GM19397 (cell line): ENCODE measurements around the gene TBX6.

Experiments used
- ATAC-seq: cut with Tn5 transposase; IDR thresholded peaks from one replicate; pipeline ENCODE4 v1.9.1; 2021; ENCODE audit warnings: mild to moderate bottlenecking, moderate library complexity; ENCODE audit not compliant: unreplicated experiment

The TBX6 gene

DNA sequence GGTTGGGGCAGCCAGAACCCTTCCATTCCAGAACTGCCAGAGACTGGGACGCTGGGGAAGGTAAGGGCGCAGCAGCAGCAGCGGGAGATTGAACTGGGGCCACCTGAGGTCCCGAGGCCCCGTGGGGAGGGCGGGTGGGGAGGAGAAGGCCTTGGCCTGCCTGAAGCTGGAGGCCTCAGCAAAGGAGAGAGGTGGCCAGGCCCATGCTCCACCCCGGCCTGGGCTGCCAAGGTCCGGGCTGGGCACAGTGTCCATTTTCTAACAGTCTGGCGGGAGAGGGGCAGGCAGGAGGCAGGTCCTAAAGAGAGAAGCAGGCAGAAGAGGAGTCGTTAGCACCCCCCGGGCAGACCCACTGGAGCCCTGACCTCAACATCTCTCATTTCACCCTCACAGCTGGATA is 22.7 kb upstream of the TBX6 start:
- no peak for ATAC-seq

DNA sequence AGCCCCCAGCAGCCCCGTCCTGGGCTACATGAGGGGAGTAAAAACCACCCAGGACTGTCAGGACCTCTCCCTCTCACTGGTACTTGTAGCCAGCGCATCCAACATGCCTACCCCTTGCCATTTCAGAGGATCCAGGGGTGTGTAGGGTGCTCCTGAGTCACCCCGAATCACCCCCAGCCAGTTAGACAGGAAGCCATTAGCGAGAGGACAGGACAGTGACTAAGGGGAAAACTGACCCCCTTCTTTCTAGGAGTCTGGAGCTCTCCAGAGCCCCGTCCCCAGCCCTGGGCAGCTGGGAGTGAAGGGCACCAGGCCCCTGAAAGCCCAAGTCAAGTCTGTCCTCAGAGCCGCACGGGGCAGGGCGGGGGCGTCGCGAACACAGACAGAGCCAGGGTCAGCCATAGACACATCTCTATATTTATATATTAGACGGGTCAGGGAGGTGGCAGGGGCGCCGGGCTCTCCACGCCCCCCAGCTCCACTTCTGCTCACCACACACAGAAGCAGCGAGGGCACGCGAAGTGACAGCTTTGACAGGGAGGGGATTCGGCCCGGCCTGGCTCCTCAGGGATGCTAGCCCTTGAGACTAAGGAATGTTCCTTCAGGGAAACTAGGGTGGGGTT is 22.1 kb upstream of the TBX6 start:
- ATAC-seq = no peak

DNA sequence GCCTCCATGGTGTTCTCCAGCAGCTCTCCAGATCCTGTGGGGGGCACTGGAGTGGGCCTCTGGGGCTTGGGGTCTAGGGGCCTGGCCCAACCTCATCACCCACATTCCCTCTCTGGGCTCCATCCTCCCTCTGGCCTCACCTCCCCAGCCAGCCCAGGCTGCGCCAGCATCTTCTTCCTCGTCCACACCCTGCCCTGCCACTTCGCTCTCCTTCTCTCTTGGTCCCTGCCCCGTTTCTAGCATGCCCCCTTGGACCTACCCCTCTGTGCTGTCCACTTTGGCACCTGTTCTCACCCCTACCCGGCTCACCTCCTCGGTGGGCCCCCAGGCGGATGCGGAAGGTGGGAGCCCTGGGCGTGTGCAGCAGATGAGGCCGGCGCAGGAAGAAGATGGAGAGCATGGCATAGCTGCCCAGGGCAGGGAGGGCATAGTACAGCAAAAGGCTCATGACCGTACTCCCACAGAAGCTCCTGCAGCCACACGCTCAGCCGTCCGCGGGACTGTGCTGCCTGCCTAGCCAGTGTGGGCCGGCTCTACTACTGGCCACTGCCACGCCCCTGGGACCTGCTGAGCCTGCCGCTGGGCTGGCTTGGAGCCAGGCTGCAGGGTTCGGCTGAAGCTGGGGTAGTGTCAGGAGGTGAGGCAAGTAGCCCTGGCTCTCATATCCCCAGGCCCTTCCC is 21.4 kb upstream of the TBX6 start, which contains the start of gene GDPD3:
TSS of gene GDPD3 (minus strand) at position 507 of the 680 bp plus-strand sequence. CDS start at position 448, 59 bp downstream.
- no peak for ATAC-seq

DNA sequence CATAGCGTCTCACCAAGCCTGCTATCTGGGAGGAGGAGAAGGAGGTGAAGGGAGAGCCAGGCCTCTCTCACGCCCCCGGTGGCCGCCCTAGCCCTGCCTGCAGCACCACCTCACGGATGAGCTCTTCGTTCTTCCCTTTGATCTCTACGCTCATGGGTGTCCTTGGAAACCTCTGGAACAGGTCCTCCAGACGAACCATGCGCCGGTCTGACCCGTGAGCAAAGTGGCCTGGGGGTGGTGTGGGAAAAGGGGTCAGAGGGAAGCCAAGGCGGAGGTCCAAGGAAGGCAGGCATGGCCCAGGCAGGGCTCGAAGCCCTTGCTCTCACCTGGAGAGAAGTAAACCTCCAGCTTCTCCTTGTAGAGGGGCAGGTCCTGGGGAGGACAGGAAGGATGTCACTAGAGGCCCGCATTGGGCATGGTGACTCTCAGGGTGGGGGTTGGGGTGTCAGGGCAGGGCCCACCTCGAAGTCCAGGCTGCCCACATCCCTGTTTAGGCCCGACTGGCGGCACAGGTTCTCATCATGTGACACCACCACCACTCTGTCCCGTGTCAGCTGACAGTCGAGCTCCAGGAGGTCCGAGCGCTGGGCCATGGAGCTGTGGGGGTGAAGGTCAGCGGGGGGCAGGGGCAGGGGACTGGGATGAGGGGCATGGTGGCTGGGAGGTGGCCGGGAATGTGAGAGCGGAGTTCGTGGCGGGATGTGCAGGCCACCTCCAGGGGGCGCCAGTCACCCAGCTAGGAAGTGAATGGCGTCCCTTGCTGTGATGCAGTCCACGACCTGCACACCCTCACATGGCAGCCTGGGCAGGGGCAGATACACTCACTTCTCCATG is 20.7 kb upstream of the TBX6 start:
- no peak for ATAC-seq

DNA sequence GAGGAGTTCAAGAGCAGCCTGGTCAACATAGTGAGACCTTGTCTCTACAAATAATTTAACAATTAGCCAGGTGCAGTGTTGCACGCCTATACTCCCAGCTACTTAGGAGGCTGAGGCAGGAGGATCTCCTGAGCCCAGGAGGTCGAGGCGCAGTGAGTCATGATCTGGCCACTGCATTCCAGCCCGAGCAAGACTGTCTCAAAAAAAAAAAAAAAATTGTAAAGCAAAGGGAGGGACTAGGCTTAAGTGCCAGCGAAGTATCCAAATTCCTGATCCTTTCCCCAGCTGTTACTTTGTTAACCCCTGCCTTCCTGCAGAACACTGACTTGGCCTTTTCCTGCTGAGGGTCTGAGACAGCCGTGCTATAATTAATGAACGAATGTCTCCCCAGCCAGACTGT is 18.9 kb upstream of the TBX6 start:
- ATAC-seq = no peak

DNA sequence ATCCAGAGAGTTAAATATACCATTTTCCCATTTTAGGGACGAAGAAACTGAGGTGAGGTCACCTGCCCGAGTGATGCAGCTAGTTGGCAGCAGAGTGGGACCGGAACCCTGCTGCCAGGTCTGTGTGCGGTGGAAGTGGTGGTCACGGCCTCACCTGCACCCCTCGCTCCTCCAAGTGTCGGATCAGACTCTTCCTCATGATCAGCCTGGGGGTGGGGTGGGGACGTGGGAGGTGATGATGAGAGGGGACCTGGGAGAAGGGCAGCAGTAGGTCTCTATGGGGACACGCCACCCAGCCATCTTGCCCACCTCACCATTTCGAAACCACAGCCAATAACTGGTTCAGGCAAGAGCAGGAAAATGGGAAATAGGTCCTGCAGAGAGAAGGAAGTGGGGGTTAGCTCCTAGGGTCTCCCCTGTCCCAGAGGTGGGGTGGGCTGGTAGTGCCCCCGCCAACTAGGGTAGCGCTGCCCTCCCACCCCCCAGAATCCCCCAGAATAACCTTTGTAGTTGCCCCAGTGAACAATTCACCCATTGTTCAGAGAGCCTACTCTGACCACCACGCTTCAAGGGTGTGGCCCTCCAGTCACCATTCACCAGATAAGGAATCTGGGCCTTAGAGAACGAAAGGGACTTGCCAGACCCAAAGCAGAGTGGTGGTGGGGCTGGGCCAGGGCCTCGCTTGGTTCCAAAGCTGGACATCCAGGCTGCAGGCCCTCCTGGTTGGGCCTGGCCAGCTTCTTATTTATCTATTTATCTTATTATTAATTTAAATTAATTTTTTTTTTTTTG is 16.5 kb upstream of the TBX6 start:
- no peak for ATAC-seq

DNA sequence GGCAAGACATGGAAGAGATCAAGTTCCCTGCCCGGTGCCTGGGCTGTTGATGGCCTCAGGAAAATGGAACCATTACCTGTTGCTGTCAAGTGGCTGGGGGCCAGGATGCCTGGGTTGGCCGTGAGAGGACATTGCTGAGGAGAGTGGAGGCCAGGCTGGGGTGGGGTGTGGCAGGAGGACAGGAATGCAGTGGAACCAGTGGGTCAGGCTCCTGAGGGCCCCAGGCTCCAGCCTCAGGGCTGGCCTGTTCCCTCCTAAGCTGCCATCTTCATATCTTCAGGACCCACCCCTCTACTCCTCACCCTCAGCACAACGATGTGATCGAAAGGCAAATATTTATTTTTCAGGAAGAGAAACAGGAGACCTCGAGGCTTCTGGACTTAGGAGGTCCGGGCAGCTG is 12.8 kb upstream of the TBX6 start:
- no peak for ATAC-seq

DNA sequence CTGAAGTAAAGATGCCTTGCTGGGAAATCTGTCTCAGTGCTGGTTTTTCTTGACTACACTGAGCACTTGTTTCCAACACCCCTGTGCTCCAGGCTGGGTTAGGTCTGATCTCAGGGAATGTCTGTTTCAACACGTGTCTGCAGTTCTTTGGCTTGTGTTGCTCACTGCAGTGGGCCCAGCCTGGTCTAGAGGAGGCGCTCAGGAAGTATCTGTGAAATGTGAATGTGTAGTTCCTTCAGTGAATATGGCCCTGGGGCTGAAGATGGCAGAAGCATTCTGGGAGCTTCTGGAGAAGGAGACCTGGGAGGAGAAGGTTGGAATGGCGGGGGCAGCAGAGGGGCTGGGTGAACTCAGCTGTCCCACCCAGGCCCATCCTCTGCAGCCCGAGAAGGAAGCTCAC is 12.4 kb upstream of the TBX6 start:
- ATAC-seq = no peak

DNA sequence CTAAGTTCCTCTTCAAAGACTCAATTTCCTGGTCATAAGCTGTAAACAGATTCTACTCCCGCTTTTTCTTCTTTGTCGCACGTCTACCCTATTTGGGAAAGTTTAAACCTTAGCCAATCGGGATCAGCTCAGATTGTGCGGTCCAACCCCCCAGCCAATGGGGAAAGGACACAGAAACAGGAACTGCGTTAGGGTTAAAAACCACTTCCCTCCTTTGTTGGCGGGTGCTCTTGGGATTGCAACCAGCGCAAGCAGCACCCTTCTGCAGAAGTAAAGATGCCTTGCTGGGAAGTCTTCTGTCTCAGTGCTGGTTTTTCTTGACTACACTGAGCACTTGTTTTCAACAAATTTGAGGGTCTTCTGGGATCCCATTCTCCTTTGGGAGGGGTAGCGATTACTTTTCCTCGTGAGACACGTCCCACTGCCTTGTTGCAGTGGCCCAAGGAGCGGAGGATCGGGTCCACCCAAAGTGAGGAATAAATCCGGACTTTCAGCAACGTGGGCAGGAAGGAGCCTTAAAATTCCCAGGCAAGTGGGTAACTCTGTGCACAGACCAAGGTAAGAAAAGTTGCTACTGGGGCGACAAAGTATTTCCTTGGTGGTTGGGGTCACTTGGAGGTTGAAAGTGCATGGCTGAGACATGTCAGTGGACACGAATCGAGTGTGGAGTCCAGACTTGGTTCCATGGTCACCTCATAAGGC is 5.3 kb upstream of the TBX6 start:
- ATAC-seq = no peak

DNA sequence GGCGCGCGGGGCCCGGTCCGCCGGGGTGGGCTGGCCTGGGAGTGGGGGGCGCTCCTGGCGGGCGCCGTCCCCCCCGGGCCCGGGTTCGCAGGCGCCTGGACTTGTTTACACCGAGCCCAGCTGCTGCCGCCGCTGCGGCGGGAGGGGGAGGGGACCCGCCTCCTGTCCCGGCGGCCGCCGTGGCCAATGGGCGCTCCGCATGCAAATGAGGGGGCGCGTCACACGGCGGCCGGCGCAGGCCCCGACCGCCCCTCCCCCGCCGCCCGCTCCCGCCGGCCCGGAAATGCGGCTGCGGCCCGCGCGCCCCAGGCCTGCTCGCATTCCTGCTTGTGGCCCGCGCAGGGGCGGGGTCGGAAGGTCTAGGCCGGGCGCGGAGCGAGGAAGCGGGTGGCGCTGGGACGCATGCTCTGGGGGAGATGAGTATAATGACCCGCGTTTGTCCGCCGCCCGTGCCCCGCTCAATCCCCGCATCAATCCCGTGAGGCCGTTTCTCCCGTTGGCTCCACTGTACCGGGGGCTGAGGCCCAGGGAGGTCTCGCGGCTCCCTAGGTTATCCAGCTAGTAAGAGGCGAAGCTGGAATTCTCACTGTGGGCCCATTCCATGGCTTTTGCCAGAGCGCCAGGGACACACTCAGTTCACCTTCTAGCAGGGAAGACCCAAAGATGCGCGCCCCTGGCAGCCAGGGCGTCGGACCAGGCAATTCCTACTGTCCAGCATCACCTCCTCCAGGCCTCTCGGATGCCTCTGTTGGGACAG is 4.6 kb upstream of the TBX6 start, which contains the start of gene YPEL3:
TSS of gene YPEL3 (minus strand) at position 109 of the 757 bp plus-strand sequence. CDS start 731 bp downstream, outside the sequence.
- ATAC-seq = peak; percentile 45

DNA sequence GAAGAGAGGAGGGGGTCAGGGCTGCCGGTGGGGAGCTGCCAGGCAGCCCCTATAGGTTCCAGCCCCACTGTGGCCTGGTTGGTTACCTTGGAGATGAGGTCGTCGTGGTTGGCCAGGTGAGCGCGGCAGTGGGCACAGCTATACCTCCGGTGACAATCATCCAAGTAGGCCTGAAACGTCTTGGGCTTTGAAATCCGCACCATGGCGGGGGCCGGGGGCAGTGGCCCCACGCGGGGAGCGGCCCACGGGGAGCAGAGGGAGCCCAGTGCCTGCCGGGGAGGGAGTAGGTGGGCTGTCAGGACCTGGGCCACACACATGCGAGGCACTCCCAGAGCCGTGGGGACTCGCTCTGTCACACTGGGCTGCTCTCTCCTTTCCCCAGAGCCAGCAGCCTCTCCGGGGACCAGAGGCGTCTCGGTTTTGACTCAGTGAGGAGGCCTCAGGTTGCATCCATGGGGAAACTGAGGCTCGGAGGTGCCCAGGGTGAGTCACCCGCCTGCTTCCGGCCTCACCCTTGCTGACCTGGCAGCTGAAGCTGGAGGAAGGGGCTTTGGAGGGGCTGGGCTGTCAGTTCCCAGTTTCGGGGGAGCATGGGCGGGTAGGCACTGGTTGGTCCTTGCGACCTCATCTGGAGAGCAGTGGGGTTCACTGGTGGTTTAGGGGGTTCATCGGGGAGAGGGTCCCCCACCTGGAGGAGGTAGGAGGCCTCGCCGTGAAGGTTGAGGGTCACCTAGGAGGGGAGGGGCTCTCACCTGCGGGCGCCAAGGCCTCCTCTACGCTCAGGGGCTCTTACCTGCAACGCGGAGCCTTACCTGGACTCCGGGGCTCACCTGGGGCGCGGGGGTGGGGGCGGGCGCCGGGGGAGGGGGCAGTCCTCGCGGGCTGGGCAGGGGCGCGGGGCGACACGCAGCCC is 3.7 kb upstream of the TBX6 start:
- no peak for ATAC-seq

DNA sequence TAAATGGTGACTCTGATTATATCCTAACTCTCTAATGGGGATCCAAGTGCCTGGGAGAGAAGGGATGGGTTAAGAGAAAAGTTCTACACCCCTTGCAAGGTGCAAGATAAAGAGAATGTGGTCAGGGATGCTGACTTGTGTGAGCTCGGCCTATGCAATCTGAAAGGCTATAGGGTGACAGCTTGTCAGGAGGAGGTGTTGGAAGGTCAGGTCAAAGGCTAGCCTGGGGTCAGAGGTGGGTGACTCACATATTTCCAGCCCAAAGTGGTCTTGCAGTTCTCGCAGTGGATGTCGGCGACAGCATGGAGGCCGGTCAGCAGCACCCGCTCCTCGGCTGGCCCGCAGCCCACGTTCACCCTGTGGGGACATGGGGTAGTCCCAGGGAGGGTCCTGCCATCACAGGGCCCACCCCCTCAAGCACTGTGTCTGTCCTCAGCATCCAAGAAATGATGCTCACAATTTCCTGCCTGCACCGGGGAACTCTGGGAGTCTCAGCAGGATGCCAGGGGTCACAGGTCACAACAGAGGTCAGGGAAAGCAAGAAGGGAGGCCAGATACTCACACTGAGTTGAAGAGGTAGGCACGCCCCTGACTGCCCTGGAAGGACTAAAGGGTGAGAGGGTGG is 2.9 kb upstream of the TBX6 start:
- ATAC-seq = no peak

DNA sequence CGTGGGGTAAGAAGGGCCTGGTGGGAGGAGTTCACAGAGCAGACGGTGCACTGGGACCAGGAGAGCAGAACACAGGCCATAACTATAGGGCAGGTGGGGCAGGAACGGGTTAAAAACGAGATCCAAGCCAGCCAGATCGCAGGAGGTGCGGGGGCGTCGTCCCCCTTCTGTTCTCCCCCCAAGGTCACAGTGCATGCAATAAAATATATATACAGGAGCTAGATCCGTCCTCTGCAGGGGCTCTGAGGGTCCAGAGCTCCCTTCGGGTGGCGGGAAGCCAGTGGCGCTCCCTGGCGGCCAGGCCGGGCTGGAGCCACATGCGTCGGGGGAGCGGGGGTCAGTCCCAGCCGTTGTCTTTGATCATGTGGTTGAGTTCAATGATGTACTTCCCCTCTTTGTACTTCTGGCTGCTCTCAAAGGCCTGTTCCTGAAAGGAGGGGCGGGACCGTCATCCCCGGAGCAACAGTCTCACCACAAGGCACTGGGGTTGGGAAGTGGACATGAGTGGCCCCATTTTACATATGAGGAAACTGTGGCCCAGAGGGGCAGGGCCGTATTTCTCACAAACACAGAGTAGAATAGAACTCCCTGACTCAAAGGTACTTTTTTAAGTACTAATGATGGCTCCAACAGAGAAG is 768 bp upstream of the TBX6 start:
- peak; percentile 40 for ATAC-seq

DNA sequence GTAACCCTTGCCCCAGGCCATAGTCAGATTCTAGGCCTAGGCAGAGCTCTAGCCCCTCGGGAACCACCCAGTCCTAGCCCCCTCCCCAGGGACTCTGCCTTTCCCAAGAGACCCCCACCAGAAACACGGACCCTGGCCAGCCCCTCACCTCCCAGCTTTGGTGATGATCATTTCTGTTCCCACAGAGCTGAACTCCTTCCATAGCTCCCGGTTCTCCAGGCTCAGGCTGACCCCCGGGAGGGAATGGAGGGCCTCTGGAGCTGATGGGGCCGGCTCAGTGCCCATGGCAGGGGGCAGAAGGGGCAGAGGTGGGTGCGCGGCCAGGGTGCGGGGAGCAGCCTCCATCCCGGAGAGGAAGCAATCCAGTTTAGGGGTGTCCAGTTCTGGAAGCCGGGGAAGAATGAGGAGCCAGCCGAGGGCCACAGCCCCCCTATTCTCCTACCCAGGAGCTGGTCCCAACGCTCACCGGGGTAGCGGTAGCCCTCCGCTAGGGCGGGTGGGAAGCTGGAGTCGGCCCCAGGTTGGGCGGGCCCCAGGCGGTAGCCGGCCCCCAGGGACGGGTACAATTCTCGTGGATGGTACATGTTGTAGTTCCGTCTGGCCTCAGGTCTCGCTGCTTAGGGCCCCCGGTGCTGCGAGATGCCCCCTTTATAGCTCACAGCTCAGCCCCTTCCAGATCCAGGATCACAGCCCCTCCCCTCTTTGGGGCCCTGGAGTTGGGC is 953 bp downstream of the TBX6 start:
- ATAC-seq = no peak

DNA sequence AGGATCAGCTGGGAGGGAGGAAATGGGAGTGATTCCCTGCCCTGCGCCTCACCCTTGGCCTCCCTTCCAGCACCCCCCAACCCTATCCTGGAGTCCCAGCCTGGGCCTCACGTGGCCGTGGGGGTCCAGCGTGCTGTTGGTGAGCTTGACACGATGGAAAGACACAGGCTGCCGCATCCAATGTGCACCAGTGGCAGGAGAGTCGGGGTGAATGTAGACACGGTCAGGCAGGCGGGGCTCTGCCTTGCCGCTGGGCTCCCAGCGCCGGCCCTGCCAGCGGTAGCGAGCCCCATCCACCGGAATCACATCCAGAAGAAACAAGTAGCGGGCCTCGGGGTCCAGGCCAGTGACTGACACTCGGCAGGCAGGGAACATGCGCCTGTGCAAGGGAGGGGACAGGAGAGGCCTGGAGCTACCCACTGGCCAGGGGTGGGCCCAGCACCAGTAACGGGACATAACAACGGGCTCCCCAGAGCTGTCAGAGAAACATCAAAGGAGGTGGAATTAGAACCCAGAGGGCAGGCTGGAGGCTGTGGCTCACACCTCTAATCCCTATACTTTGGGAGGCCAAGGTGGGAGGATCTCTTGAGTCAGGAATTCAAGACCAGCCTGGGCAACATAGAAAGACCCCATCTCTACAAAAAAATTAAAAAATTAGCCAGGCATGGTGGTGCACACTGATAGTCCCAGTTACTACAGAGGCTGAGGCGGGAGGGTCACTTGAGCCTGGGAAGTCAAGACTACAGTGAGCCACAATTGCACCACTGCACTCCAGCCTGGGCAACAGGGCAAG is 2.7 kb downstream of the TBX6 start:
- no peak for ATAC-seq

DNA sequence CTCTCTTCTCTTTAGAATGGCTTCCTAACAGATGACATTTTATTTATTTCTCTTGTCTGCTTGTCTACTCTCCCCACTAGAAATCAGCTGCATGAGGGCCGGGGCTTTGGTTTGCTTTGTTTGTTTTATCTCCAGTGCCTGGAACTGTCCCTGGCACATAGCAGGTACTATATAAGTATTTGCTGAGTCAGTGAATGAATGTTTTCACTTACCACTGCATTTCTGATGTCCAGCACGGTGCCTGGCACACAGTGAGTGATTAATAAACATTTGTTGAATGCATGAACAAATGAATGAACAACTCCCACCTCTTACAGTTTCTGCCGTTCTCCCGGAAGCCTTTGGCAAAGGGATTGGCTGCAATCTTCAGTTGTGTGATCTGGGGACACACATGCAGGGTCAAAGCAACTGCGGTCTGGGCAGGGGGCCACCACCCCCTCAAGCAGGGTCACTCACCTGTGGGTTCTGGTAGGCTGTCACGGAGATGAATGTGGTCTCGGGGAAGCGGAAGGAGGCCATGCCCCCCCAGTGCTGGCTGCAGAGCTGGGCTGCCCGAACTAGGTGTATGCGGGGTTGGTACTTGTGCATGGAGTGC is 3.4 kb downstream of the TBX6 start:
- no peak for ATAC-seq
